Measurements from ENCODE around the gene NUDCD3. TPM values are rescaled to one million over a fixed set of nuclear protein-coding genes. Genes with fewer than 3 reads are reported as not detected.

Gene NUDCD3
- total RNA-seq, 1 donor from 2014 or later: 59.5 TPM

DNA sequence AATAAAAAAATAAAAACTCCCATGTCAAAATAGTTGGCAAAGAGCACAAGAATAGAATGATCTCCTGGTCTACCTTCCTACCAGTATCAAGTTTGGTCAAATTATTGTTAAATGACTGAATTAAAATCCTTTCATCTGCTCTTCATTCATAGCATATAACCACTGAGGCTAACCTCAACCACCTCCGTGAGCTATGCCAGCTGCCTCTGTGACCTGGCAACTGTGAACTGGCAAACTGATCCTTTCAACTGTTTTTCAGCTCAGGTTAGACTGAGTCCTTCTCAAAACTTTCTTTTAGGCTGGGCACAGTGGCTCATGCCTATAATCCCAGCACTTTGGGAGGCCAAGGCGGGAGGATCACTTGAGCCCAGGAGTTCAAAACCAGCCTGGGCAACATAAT, 36.1 kb downstream of the NUDCD3 start:
- Histone ChIP-seq H3K4me3 (ENCODE audit: low read length in 3 of 3) (no peak overlapping the region), H3K4me1 (ENCODE audit: control insufficient read depth in 3 of 3, insufficient read depth in 3 of 3, low read length in 3 of 3) (peaks cover 0 to 5% (median 3%) of the 10 kb centered on the region in 3 donors), H3K9me3 (ENCODE audit: control insufficient read depth in 3 of 3, low read length in 3 of 3) (no peaks in the 10 kb centered on the region), H3K27ac (ENCODE audit: low read depth, low read length) (no peak overlapping the region), H3K36me3 (ENCODE audit: control insufficient read depth in 3 of 3, insufficient read depth in 3 of 3, low read length in 3 of 3) (peaks cover 0 to 3% (median 0%) of the 10 kb centered on the region in 3 donors), H3K9ac (ENCODE audit: low read depth in 1 of 3, low read length in 3 of 3) (no peak overlapping the region), H3K27me3 (ENCODE audit: control insufficient read depth in 3 of 3, insufficient read depth in 3 of 3, low read length in 3 of 3) (no peaks in the 10 kb centered on the region)

DNA sequence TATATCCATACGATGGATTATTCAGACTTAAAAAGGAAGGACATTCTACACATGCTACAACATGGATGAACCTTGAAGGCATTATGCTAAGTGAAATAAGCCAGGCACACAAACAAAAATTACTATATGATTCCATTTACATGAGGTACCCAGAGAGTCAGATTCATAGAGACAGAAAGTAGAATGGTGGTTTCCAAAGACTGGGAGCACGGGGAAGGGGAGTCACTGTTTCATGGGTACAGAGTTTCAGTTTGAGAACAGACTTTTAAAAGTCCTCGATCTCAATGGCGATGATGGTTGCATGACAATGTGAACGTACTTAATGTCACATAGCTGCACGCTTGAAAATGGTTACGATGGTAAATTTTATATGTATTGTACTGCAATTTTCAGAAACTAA, 39.3 kb downstream of the NUDCD3 start:
- H3K36me3 ChIP-seq (ENCODE audit: control insufficient read depth in 3 of 3, insufficient read depth in 3 of 3, low read length in 3 of 3): peaks cover 0 to 5% (median 0%) of the 10 kb centered on the region in 3 donors
- no peaks in the 10 kb centered on the region for H3K27me3 ChIP-seq (ENCODE audit: control insufficient read depth in 3 of 3, insufficient read depth in 3 of 3, low read length in 3 of 3)
- no peak overlapping the region for H3K9ac ChIP-seq (ENCODE audit: low read depth in 1 of 3, low read length in 3 of 3)
- peaks cover 23 to 32% (median 28%) of the 10 kb centered on the region in 3 donors for H3K4me1 ChIP-seq (ENCODE audit: control insufficient read depth in 3 of 3, insufficient read depth in 3 of 3, low read length in 3 of 3)
- H3K4me3 ChIP-seq (ENCODE audit: low read length in 3 of 3): no peak overlapping the region
- no peak overlapping the region for H3K27ac ChIP-seq (ENCODE audit: low read depth, low read length)
- no peaks in the 10 kb centered on the region for H3K9me3 ChIP-seq (ENCODE audit: control insufficient read depth in 3 of 3, low read length in 3 of 3)

DNA sequence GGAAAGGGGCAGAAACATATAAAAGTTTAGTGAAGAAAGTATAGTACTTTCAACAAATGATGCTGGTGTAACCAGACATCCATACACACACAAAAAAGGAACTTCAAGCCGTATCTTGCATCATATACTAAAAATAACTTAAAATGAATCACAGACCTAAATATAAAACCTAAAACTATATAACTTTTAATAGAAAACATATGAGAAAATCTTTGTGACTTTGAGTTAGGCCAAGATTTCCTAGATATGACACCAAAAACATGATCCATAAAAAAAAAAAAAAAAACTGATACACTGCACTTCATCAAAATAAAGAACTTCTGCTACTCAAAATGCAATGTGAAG, 40.9 kb downstream of the NUDCD3 start:
- Histone ChIP-seq H3K4me1 (ENCODE audit: control insufficient read depth in 3 of 3, insufficient read depth in 3 of 3, low read length in 3 of 3) (peaks cover 32 to 47% (median 41%) of the 10 kb centered on the region in 3 donors), H3K4me3 (ENCODE audit: low read length in 3 of 3) (no peak overlapping the region), H3K27me3 (ENCODE audit: control insufficient read depth in 3 of 3, insufficient read depth in 3 of 3, low read length in 3 of 3) (no peaks in the 10 kb centered on the region), H3K9me3 (ENCODE audit: control insufficient read depth in 3 of 3, low read length in 3 of 3) (no peaks in the 10 kb centered on the region), H3K9ac (ENCODE audit: low read depth in 1 of 3, low read length in 3 of 3) (no peak overlapping the region), H3K27ac (ENCODE audit: low read depth, low read length) (peak overlapping the region; percentile 3), H3K36me3 (ENCODE audit: control insufficient read depth in 3 of 3, insufficient read depth in 3 of 3, low read length in 3 of 3) (peaks cover 0 to 2% (median 2%) of the 10 kb centered on the region in 3 donors)

DNA sequence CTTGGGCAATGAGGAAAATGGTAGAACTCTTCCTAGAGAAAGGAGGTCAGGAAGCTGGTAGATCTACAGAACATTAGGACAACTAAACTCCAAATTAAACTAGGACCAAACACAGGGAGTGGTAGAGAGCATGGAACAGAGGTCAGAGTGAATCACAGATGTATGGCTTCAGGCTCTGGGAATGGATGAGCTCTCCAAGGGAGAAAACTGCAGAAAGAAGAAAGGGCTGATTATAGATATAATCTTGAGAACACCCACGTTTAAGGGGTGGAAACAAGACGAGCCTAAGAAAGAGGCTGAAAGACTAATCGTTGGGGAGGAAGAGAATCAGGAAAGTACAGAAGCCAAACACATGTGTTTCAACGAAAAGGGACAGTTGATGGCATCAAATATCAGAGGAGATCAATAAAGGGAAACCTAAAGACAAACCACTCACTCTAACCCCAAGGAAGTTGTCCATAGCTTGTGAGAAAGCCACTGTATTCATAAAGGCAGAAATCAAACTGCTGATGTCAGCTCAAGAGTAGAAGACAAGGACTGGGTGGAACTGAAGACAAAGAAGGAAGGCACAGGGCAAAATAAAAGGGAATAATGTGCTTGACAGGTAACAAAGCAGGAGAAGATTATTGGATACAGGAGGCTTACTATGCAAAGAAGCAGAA, 41.4 kb downstream of the NUDCD3 start:
- H3K27me3 ChIP-seq (ENCODE audit: control insufficient read depth in 3 of 3, insufficient read depth in 3 of 3, low read length in 3 of 3): no peaks in the 10 kb centered on the region
- no peak overlapping the region for H3K4me3 ChIP-seq (ENCODE audit: low read length in 3 of 3)
- peak overlapping the region; percentile 3 for H3K27ac ChIP-seq (ENCODE audit: low read depth, low read length)
- H3K4me1 ChIP-seq (ENCODE audit: control insufficient read depth in 3 of 3, insufficient read depth in 3 of 3, low read length in 3 of 3): peaks cover 32 to 48% (median 41%) of the 10 kb centered on the region in 3 donors
- H3K36me3 ChIP-seq (ENCODE audit: control insufficient read depth in 3 of 3, insufficient read depth in 3 of 3, low read length in 3 of 3): peaks cover 0 to 4% (median 2%) of the 10 kb centered on the region in 3 donors
- no peaks in the 10 kb centered on the region for H3K9me3 ChIP-seq (ENCODE audit: control insufficient read depth in 3 of 3, low read length in 3 of 3)
- H3K9ac ChIP-seq (ENCODE audit: low read depth in 1 of 3, low read length in 3 of 3): no peak overlapping the region

DNA sequence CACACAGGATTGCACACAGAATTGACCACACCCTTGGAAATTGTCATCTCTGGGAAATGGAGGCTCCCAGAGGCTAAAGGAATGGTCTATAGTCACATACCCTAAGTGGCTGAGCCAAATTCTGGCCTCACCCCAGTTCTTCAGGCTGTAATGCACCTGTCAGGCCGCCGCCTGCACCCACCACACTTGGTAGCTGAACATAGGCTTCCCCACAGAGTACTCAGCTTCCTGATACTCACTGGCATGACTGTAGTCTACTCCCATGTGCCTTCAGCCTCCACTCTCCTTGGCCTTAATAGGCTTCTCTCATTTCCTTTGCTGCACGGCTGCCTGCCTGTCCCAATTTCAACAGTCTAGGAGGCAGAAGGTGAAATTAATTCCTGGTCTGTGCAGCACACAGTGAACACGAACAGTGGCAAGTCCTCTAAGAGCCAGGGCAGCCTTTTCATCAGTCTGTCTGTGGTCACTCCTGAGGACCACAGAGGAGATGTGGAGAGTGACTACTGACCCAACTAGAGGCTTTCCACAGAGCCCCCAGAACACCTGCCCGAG, 42.5 kb downstream of the NUDCD3 start:
- H3K27me3 ChIP-seq (ENCODE audit: control insufficient read depth in 3 of 3, insufficient read depth in 3 of 3, low read length in 3 of 3): no peaks in the 10 kb centered on the region
- H3K9ac ChIP-seq (ENCODE audit: low read depth in 1 of 3, low read length in 3 of 3): no peak overlapping the region
- peaks cover 0 to 4% (median 2%) of the 10 kb centered on the region in 3 donors for H3K36me3 ChIP-seq (ENCODE audit: control insufficient read depth in 3 of 3, insufficient read depth in 3 of 3, low read length in 3 of 3)
- no peak overlapping the region for H3K27ac ChIP-seq (ENCODE audit: low read depth, low read length)
- peaks cover 32 to 51% (median 41%) of the 10 kb centered on the region in 3 donors for H3K4me1 ChIP-seq (ENCODE audit: control insufficient read depth in 3 of 3, insufficient read depth in 3 of 3, low read length in 3 of 3)
- H3K4me3 ChIP-seq (ENCODE audit: low read length in 3 of 3): no peak overlapping the region
- H3K9me3 ChIP-seq (ENCODE audit: control insufficient read depth in 3 of 3, low read length in 3 of 3): no peaks in the 10 kb centered on the region

DNA sequence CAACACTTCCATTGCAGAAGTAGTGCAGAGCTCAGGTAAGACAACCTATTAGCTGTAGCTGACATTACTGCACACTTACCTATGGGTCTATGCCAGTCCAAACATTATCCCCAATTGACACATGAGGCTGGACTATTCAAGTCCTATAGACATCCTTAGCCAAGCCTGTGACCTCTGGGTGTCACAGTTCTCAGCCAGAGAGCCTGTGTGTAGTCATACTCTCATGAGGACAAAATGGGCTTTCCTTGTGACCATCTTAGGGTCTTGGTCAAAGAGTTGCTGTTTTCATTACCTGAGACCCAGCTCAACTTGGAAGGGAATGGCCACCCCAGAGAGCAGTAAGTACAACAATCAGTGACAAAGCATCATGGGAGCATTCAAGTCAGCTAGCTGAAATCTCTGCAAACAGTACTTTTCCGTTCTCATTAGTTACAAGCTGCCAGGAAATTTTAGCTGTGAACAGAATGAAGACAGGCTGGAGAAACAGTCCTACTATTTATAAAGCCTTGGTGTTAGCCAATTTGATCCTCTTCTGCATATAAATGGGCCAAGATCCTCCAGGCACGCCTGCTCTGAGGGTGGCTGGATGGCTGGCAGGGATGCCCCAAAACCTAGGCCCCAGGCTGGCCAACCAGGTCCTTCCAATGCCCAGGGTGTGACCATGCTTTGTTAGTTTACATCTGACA, 44.3 kb downstream of the NUDCD3 start:
- Histone ChIP-seq H3K27ac (ENCODE audit: low read depth, low read length) (no peak overlapping the region), H3K4me1 (ENCODE audit: control insufficient read depth in 3 of 3, insufficient read depth in 3 of 3, low read length in 3 of 3) (peaks cover 34 to 56% (median 46%) of the 10 kb centered on the region in 3 donors), H3K4me3 (ENCODE audit: low read length in 3 of 3) (no peak overlapping the region), H3K36me3 (ENCODE audit: control insufficient read depth in 3 of 3, insufficient read depth in 3 of 3, low read length in 3 of 3) (peaks cover 0 to 4% (median 2%) of the 10 kb centered on the region in 3 donors), H3K9me3 (ENCODE audit: control insufficient read depth in 3 of 3, low read length in 3 of 3) (no peaks in the 10 kb centered on the region), H3K9ac (ENCODE audit: low read depth in 1 of 3, low read length in 3 of 3) (no peak overlapping the region), H3K27me3 (ENCODE audit: control insufficient read depth in 3 of 3, insufficient read depth in 3 of 3, low read length in 3 of 3) (no peaks in the 10 kb centered on the region)

DNA sequence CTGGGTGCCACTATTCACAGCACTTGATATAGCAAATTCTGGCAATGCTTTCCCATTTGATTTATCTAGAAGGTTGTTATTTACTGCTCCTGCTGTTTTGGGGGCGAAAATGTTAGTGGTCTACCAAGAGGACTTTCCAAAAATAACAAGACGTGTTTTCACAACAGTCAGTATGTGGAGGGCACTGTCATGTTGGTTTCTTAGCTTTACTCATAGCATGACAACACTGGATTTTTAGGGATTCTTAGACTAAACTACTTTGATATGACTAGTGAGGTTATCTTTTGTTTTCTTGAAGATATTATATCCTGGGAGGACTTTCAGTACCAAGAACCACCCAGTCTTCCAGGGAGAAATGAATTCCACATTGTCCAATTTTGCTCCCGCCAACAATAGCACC, 49.4 kb downstream of the NUDCD3 start:
- no peak overlapping the region for H3K4me3 ChIP-seq (ENCODE audit: low read length in 3 of 3)

DNA sequence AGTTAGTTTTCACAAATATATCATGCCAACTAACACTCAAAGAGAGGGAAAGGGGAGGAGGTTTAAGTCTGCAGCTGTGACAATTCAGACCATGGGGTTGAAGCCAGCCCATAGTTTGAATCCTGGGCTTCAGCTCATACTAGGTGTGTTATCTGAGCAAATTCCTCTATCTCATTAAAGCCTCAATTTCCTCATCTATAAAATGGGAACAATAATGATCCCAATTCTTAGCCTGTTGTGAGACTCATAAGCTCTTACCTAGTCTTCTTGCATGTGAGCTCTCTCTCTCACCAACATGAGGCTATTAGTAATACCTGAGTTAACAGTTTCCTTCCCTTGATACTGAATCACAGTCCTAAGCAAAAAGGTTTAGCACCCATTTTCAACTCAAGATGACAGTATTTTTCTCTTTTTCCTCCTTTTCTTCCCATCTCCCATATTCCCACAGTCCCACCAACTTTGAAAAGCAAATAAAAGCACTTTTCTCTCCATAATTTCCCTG, 49.8 kb downstream of the NUDCD3 start:
- H3K4me3 ChIP-seq (ENCODE audit: low read length in 3 of 3): no peak overlapping the region
- peaks cover 0 to 4% (median 0%) of the 10 kb centered on the region in 3 donors for H3K36me3 ChIP-seq (ENCODE audit: control insufficient read depth in 3 of 3, insufficient read depth in 3 of 3, low read length in 3 of 3)
- no peaks in the 10 kb centered on the region for H3K9me3 ChIP-seq (ENCODE audit: control insufficient read depth in 3 of 3, low read length in 3 of 3)
- H3K27me3 ChIP-seq (ENCODE audit: control insufficient read depth in 3 of 3, insufficient read depth in 3 of 3, low read length in 3 of 3): no peaks in the 10 kb centered on the region
- no peak overlapping the region for H3K9ac ChIP-seq (ENCODE audit: low read depth in 1 of 3, low read length in 3 of 3)
- peaks cover 7 to 36% (median 17%) of the 10 kb centered on the region in 3 donors for H3K4me1 ChIP-seq (ENCODE audit: control insufficient read depth in 3 of 3, insufficient read depth in 3 of 3, low read length in 3 of 3)
- no peak overlapping the region for H3K27ac ChIP-seq (ENCODE audit: low read depth, low read length)

More for the DNA sequence above, 49.4 kb downstream of the NUDCD3 start:
- H3K9ac ChIP-seq (ENCODE audit: low read depth in 1 of 3, low read length in 3 of 3): no peak overlapping the region
- no peaks in the 10 kb centered on the region for H3K9me3 ChIP-seq (ENCODE audit: control insufficient read depth in 3 of 3, low read length in 3 of 3)
- H3K27me3 ChIP-seq (ENCODE audit: control insufficient read depth in 3 of 3, insufficient read depth in 3 of 3, low read length in 3 of 3): no peaks in the 10 kb centered on the region
- peaks cover 0 to 4% (median 0%) of the 10 kb centered on the region in 3 donors for H3K36me3 ChIP-seq (ENCODE audit: control insufficient read depth in 3 of 3, insufficient read depth in 3 of 3, low read length in 3 of 3)
- peaks cover 11 to 41% (median 20%) of the 10 kb centered on the region in 3 donors for H3K4me1 ChIP-seq (ENCODE audit: control insufficient read depth in 3 of 3, insufficient read depth in 3 of 3, low read length in 3 of 3)
- no peak overlapping the region for H3K27ac ChIP-seq (ENCODE audit: low read depth, low read length)

DNA sequence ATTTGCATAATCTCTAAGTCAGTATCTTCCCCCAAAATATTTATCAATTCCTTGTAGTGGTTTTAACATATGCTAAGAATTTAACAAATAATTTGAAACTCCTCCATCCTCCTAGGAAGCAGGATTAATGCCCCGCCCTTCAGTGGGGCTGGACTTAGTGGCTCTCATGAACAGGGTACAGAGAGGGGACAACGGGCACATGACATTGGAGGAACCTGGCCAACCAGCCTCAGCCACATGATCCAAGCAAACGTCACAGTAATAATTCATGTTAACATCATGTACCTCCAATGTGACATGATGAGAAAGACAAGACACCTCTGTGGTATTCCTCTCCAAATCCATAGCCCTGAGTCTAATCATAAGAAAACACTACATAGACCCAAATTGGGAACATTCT, 50.5 kb downstream of the NUDCD3 start:
- peaks cover 0 to 2% (median 0%) of the 10 kb centered on the region in 3 donors for H3K36me3 ChIP-seq (ENCODE audit: control insufficient read depth in 3 of 3, insufficient read depth in 3 of 3, low read length in 3 of 3)
- no peaks in the 10 kb centered on the region for H3K27me3 ChIP-seq (ENCODE audit: control insufficient read depth in 3 of 3, insufficient read depth in 3 of 3, low read length in 3 of 3)
- H3K27ac ChIP-seq (ENCODE audit: low read depth, low read length): no peak overlapping the region
- no peak overlapping the region for H3K9ac ChIP-seq (ENCODE audit: low read depth in 1 of 3, low read length in 3 of 3)
- no peaks in the 10 kb centered on the region for H3K9me3 ChIP-seq (ENCODE audit: control insufficient read depth in 3 of 3, low read length in 3 of 3)
- no peak overlapping the region for H3K4me3 ChIP-seq (ENCODE audit: low read length in 3 of 3)
- peaks cover 2 to 29% (median 10%) of the 10 kb centered on the region in 3 donors for H3K4me1 ChIP-seq (ENCODE audit: control insufficient read depth in 3 of 3, insufficient read depth in 3 of 3, low read length in 3 of 3)

DNA sequence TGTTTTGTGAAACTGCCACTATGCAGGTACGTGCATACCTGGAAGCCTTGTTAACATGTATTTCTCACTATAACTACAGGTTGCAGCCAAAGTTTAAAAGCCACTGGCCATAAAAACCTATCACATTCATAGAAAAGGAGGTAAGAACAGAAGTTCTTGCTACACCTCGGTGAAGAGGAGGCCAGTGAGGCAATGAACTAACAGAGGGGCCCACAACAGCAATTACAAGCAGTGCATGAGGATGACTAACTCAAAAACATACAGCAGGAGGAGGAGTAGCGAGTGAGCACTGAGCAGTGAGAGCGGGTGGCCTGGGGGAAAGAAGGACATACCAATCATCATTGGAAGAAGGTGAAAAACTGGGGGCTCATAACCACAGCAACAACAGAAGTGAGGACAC, 51.6 kb downstream of the NUDCD3 start:
- Histone ChIP-seq H3K4me1 (ENCODE audit: control insufficient read depth in 3 of 3, insufficient read depth in 3 of 3, low read length in 3 of 3) (peaks cover 11 to 36% (median 18%) of the 10 kb centered on the region in 3 donors), H3K27ac (ENCODE audit: low read depth, low read length) (no peak overlapping the region), H3K4me3 (ENCODE audit: low read length in 3 of 3) (no peak overlapping the region), H3K9ac (ENCODE audit: low read depth in 1 of 3, low read length in 3 of 3) (no peak overlapping the region), H3K27me3 (ENCODE audit: control insufficient read depth in 3 of 3, insufficient read depth in 3 of 3, low read length in 3 of 3) (no peaks in the 10 kb centered on the region), H3K9me3 (ENCODE audit: control insufficient read depth in 3 of 3, low read length in 3 of 3) (no peaks in the 10 kb centered on the region), H3K36me3 (ENCODE audit: control insufficient read depth in 3 of 3, insufficient read depth in 3 of 3, low read length in 3 of 3) (no peaks in the 10 kb centered on the region)

All from skeletal muscle tissue (tissue), 4 donors.